Measurements from ENCODE around the gene NHSL2.
A peak's percentile ranks its signal among the peaks of the same experiment; 100 is the strongest.

NHSL2 gene

GRCh38 chrX:71885099-71885498 lies 25.5 kb upstream of the NHSL2 start:
- no peak overlapping the region for H3K4me3 ChIP-seq (ENCODE audit: low read depth, low read length)
- no peak for DNase-seq (ENCODE audit: low read depth)
- no peak for TF ChIP-seq CTCF (IDR thresholded peaks at IDR 0.05; ENCODE audit: control insufficient read depth, extremely low read depth, insufficient read depth)

GRCh38 chrX:71895607-71896006 lies 15.0 kb upstream of the NHSL2 start:
- H3K4me3 ChIP-seq (ENCODE audit: low read depth, low read length): no peak overlapping the region
- no peak for DNase-seq (ENCODE audit: low read depth)
- TF ChIP-seq CTCF (IDR thresholded peaks at IDR 0.05; ENCODE audit: control insufficient read depth, extremely low read depth, insufficient read depth): no peak

GRCh38 chrX:71906144-71906543 lies 4.5 kb upstream of the NHSL2 start:
- no peak for DNase-seq (ENCODE audit: low read depth)
- H3K4me3 ChIP-seq (ENCODE audit: low read depth, low read length): no peak overlapping the region
- no peak for TF ChIP-seq CTCF (IDR thresholded peaks at IDR 0.05; ENCODE audit: control insufficient read depth, extremely low read depth, insufficient read depth)

- TF ChIP-seq CTCF (IDR thresholded peaks at IDR 0.05; ENCODE audit: control insufficient read depth, extremely low read depth, insufficient read depth): no peak
- no peak for DNase-seq (ENCODE audit: low read depth)
- no peak overlapping the region for H3K4me3 ChIP-seq (ENCODE audit: low read depth, low read length)
Observed at GRCh38 chrX:71908387-71908786, 2.3 kb upstream of the NHSL2 start.

- no peak overlapping the region for H3K4me3 ChIP-seq (ENCODE audit: low read depth, low read length)
- no peak for DNase-seq (ENCODE audit: low read depth)
- TF ChIP-seq CTCF (IDR thresholded peaks at IDR 0.05; ENCODE audit: control insufficient read depth, extremely low read depth, insufficient read depth): no peak
Observed at GRCh38 chrX:71909956-71910355, 689 bp upstream of the NHSL2 start.

GRCh38 chrX:71910986-71911730 lies 513 bp downstream of the NHSL2 start:
- peak overlapping the region; percentile 15; the same call in 1 of the 2 replicates for H3K4me3 ChIP-seq (ENCODE audit: low read depth, low read length)
- TF ChIP-seq CTCF (IDR thresholded peaks at IDR 0.05; ENCODE audit: control insufficient read depth, extremely low read depth, insufficient read depth): peak; percentile 13; the same call in 1 of the 2 replicates
- no peak for DNase-seq (ENCODE audit: low read depth)

- TF ChIP-seq CTCF (IDR thresholded peaks at IDR 0.05; ENCODE audit: control insufficient read depth, extremely low read depth, insufficient read depth): no peak
- no peak for DNase-seq (ENCODE audit: low read depth)
- H3K4me3 ChIP-seq (ENCODE audit: low read depth, low read length): no peak overlapping the region
Observed at GRCh38 chrX:71911731-71912050, 1.0 kb downstream of the NHSL2 start.

Data from LNCaP clone FGC (cell line).